Hepatocyte (in vitro differentiated cells): ENCODE results near the gene ZFAND2A. TPM values are rescaled to one million over a fixed set of nuclear protein-coding genes. Genes with fewer than 3 reads are reported as not detected.
A peak's percentile ranks its signal among the peaks of the same experiment; 100 is the strongest.

Experiments used
- DNase-seq: peaks from one replicate; pipeline ENCODE4 v3.0.0-alpha.2; 2016; ENCODE audit warnings: low spot score
- H2AFZ ChIP-seq: fragments of 200-600 bp; sonication (generic); 2 replicates; pipeline ENCODE4 v1.6.0; 2016; ENCODE audit warnings: antibody characterized with exemption, mild to moderate bottlenecking
- H3K27ac ChIP-seq: fragments of 200-600 bp; sonication (generic); 2 replicates; pipeline ENCODE4 v1.5.1; 2016; ENCODE audit warnings: mild to moderate bottlenecking
- H3K27me3 ChIP-seq: fragments of 200-600 bp; sonication (generic); 2 replicates; pipeline ENCODE4 v1.6.1; 2016
- H3K36me3 ChIP-seq: fragments of 200-600 bp; sonication (generic); replicated peaks from 2 replicates; pipeline ENCODE4 v1.5.1; 2016; ENCODE audit warnings: low read depth; ENCODE audit not compliant: insufficient read depth
- H3K4me1 ChIP-seq: fragments of 200-600 bp; sonication (generic); 2 replicates; pipeline ENCODE4 v1.5.1; 2016; ENCODE audit warnings: mild to moderate bottlenecking, moderate library complexity; ENCODE audit not compliant: insufficient read depth
- H3K4me2 ChIP-seq: fragments of 200-600 bp; sonication (generic); 2 replicates; pipeline ENCODE4 v1.6.0; 2016
- H3K4me3 ChIP-seq: fragments of 200-600 bp; sonication (generic); 2 replicates; pipeline ENCODE4 v1.5.1; 2016; ENCODE audit warnings: mild to moderate bottlenecking
- H3K79me2 ChIP-seq: fragments of 200-600 bp; sonication (generic); 2 replicates; pipeline ENCODE4 v1.6.0; 2017; ENCODE audit warnings: mild to moderate bottlenecking
- H3K9me2 ChIP-seq: fragments of 200-600 bp; sonication (generic); replicated peaks from 2 replicates; pipeline ENCODE4 v1.6.0; 2017; ENCODE audit warnings: mild to moderate bottlenecking; ENCODE audit not compliant: insufficient read depth
- H3K9me3 ChIP-seq: fragments of 200-600 bp; sonication (generic); 2 replicates; pipeline ENCODE4 v1.5.1; 2016; ENCODE audit warnings: low read depth, mild to moderate bottlenecking
- H4K20me1 ChIP-seq: fragments of 200-600 bp; sonication (generic); 2 replicates; pipeline ENCODE4 v1.6.0; 2016; ENCODE audit warnings: mild to moderate bottlenecking; ENCODE audit not compliant: insufficient read depth, poor library complexity, severe bottlenecking
- CTCF ChIP-seq: fragments of 200-600 bp; sonication (generic); IDR thresholded peaks from 2 replicates; pipeline ENCODE4 v1.5.1; 2016; ENCODE audit warnings: antibody characterized with exemption, mild to moderate bottlenecking; ENCODE audit not compliant: poor library complexity
- EZH2 ChIP-seq: fragments of 200-600 bp; sonication (generic); IDR thresholded peaks from 2 replicates; pipeline ENCODE4 v1.6.1; 2016; ENCODE audit warnings: antibody characterized with exemption, mild to moderate bottlenecking, borderline replicate concordance
- EZH2phosphoT487 ChIP-seq: fragments of 200-600 bp; sonication (generic); IDR thresholded peaks from one replicate; pipeline ENCODE4 v1.6.1; 2018; ENCODE audit warnings: antibody characterized with exemption, mild to moderate bottlenecking, low read depth, moderate library complexity; ENCODE audit not compliant: unreplicated experiment, severe bottlenecking
- WGBS: methylation state at CpG from one replicate; pipeline ENCODE4 v1.1.6; 2016; ENCODE audit warnings: low lambda C conversion rate; ENCODE audit errors: missing lambda C conversion rate; 5-methylcytosine and 5-hydroxymethylcytosine counted together
- polyA plus RNA-seq: library from polyadenylated mRNA; unstranded; fragments of >200 nt; fragmentation: Nextera tagmentation; extraction: Ambion mirVana; gene quantifications from 2 replicates; pipeline ENCODE4 v1.2.1, GENCODE V29; 2016
- total RNA-seq: library from RNA; depleted of rRNA; stranded (reverse); fragments of >200 nt; gene quantifications from 2 replicates; pipeline ENCODE4 v1.2.3, GENCODE V29; 2014

The ZFAND2A gene
- total and polyA plus RNA-seq, 2 experiments from 2014 or later, result 35.4 to 54.3 TPM

GRCh38 chr7:1201916-1202315, 41.9 kb upstream of the ZFAND2A start:
- no peaks in the 10 kb centered on the region for H4K20me1 ChIP-seq
- DNase-seq, result no peak
- no peak overlapping the region for H3K27ac ChIP-seq
- no peaks in the 10 kb centered on the region for H3K9me2 ChIP-seq
- TF ChIP-seq EZH2 (no peak), CTCF (no peak), EZH2phosphoT487 (no peak)
- H3K9me3 ChIP-seq, result no peaks in the 10 kb centered on the region
- H3K4me1 ChIP-seq, result peaks cover 5% of the 10 kb centered on the region
- no peak overlapping the region for H2AFZ ChIP-seq
- WGBS, result 87% methylated on average over 15 of the region's 15 CpGs
- H3K27me3 ChIP-seq, result no peaks in the 10 kb centered on the region
- H3K79me2 ChIP-seq, result no peaks in the 10 kb centered on the region
- no peaks in the 10 kb centered on the region for H3K36me3 ChIP-seq
- no peak overlapping the region for H3K4me2 ChIP-seq
- H3K4me3 ChIP-seq, result no peak overlapping the region

GRCh38 chr7:1200045-1200444, 40.0 kb upstream of the ZFAND2A start:
- H3K4me1 ChIP-seq, result peaks cover 5% of the 10 kb centered on the region
- H3K79me2 ChIP-seq, result no peaks in the 10 kb centered on the region
- H3K9me2 ChIP-seq, result no peaks in the 10 kb centered on the region
- H3K36me3 ChIP-seq, result no peaks in the 10 kb centered on the region
- peak; percentile 60 for DNase-seq
- H3K27me3 ChIP-seq, result peaks cover 5% of the 10 kb centered on the region
- H3K27ac ChIP-seq, result no peak overlapping the region
- no peak for TF ChIP-seq EZH2phosphoT487
- TF ChIP-seq EZH2, result no peak
- no peak for TF ChIP-seq CTCF
- H3K9me3 ChIP-seq, result no peaks in the 10 kb centered on the region
- no peak overlapping the region for H2AFZ ChIP-seq
- WGBS, result 65% methylated on average over 19 of the region's 19 CpGs
- H3K4me3 ChIP-seq, result no peak overlapping the region
- no peak overlapping the region for H3K4me2 ChIP-seq
- no peaks in the 10 kb centered on the region for H4K20me1 ChIP-seq

GRCh38 chr7:1197997-1198625, 38.1 kb upstream of the ZFAND2A start:
- H3K4me3 ChIP-seq, result no peak overlapping the region
- no peaks in the 10 kb centered on the region for H4K20me1 ChIP-seq
- TF ChIP-seq EZH2phosphoT487 (no peak), EZH2 (no peak), CTCF (no peak)
- no peaks in the 10 kb centered on the region for H3K9me2 ChIP-seq
- no peak overlapping the region for H2AFZ ChIP-seq
- peaks cover 5% of the 10 kb centered on the region for H3K4me1 ChIP-seq
- H3K27ac ChIP-seq, result peak overlapping the region; percentile 45
- 42% methylated on average over 15 of the region's 15 CpGs for WGBS
- H3K9me3 ChIP-seq, result no peaks in the 10 kb centered on the region
- peaks cover 19% of the 10 kb centered on the region for H3K27me3 ChIP-seq
- H3K79me2 ChIP-seq, result no peaks in the 10 kb centered on the region
- H3K36me3 ChIP-seq, result no peaks in the 10 kb centered on the region
- peak; percentile 57 for DNase-seq
- peak overlapping the region; percentile 26 for H3K4me2 ChIP-seq
